Neural progenitor cell (in vitro differentiated cells): ENCODE data around the gene MAD1L1. TPM values are rescaled to one million over a fixed set of nuclear protein-coding genes. Genes with fewer than 3 reads are reported as not detected.

Source experiments
- DNase-seq: peaks from one replicate; pipeline ENCODE4 v3.0.0-alpha.2; 2016; ENCODE audit warnings: low spot score
- H2AFZ ChIP-seq: fragments of 200-600 bp; sonication (generic); replicated peaks from 2 replicates; pipeline ENCODE4 v1.6.1; 2016; ENCODE audit warnings: antibody characterized with exemption
- H3F3A ChIP-seq: fragments of 200-600 bp; sonication (generic); 2 replicates; pipeline ENCODE4 v1.6.1; 2016; ENCODE audit warnings: antibody characterized with exemption, low read depth
- H3K27ac ChIP-seq: fragments of 200-600 bp; sonication (generic); 2 replicates; pipeline ENCODE4 v1.5.1; 2016; ENCODE audit warnings: mild to moderate bottlenecking
- H3K27me3 ChIP-seq: fragments of 200-600 bp; sonication (generic); 2 replicates; pipeline ENCODE4 v1.6.1; 2016; ENCODE audit warnings: mild to moderate bottlenecking, moderate library complexity
- H3K36me3 ChIP-seq: fragments of 200-600 bp; sonication (generic); 2 replicates; pipeline ENCODE4 v1.5.1; 2016
- H3K4me1 ChIP-seq: fragments of 200-600 bp; sonication (generic); 2 replicates; pipeline ENCODE4 v1.6.1; 2016; ENCODE audit warnings: mixed run types
- H3K4me2 ChIP-seq: fragments of 200-600 bp; sonication (generic); 2 replicates; pipeline ENCODE4 v1.6.1; 2016
- H3K4me3 ChIP-seq: fragments of 200-600 bp; sonication (generic); 2 replicates; pipeline ENCODE4 v1.5.1; 2016
- H3K79me2 ChIP-seq: fragments of 200-600 bp; sonication (generic); 2 replicates; pipeline ENCODE4 v1.6.1; 2016; ENCODE audit warnings: low read depth
- H3K9ac ChIP-seq: fragments of 200-600 bp; sonication (generic); 2 replicates; pipeline ENCODE4 v1.6.1; 2016
- H3K9me3 ChIP-seq: fragments of 200-600 bp; sonication (generic); 2 replicates; pipeline ENCODE4 v1.5.1; 2016; ENCODE audit warnings: low read depth
- H4K20me1 ChIP-seq: fragments of 200-600 bp; sonication (generic); 2 replicates; pipeline ENCODE4 v1.6.1; 2016; ENCODE audit warnings: low read depth
- H3K27ac Mint-ChIP-seq: 3 replicates; pipeline ENCODE4 v1.8.0; 2021; ENCODE audit warnings: mixed read lengths
- H3K27me3 Mint-ChIP-seq: 2 replicates; pipeline ENCODE4 v1.8.0; 2022; ENCODE audit warnings: low read depth, mild to moderate bottlenecking, inconsistent platforms, moderate library complexity, mixed read lengths; ENCODE audit not compliant: insufficient read depth
- H3K36me3 Mint-ChIP-seq: 3 replicates; pipeline ENCODE4 v1.8.0; 2021; ENCODE audit warnings: mixed read lengths
- H3K4me1 Mint-ChIP-seq: 3 replicates; pipeline ENCODE4 v1.8.0; 2021; ENCODE audit warnings: mixed read lengths
- H3K4me3 Mint-ChIP-seq: 3 replicates; pipeline ENCODE4 v1.8.0; 2021; ENCODE audit warnings: mild to moderate bottlenecking, moderate library complexity, mixed read lengths
- H3K9me3 Mint-ChIP-seq: 3 replicates; pipeline ENCODE4 v1.8.0; 2020; ENCODE audit warnings: mixed read lengths
- CTCF ChIP-seq: fragments of 200-600 bp; sonication (generic); IDR thresholded peaks from 2 replicates; pipeline ENCODE4 v1.5.1; 2017; ENCODE audit warnings: antibody characterized with exemption, mild to moderate bottlenecking
- EZH2 ChIP-seq: fragments of 200-600 bp; sonication (generic); IDR thresholded peaks from 2 replicates; pipeline ENCODE4 v1.6.1; 2017; ENCODE audit warnings: antibody characterized with exemption, mild to moderate bottlenecking, moderate library complexity
- EZH2phosphoT487 ChIP-seq: fragments of 200-600 bp; sonication (generic); IDR thresholded peaks from 2 replicates; pipeline ENCODE4 v1.6.1; 2017; ENCODE audit warnings: antibody characterized with exemption
- total RNA-seq: library from RNA; depleted of rRNA; stranded (reverse); fragments of >200 nt; gene quantifications from 2 replicates; pipeline ENCODE4 v1.2.3, GENCODE V29; 2015; ENCODE audit warnings: low replicate concordance

MAD1L1 gene
- total RNA-seq, 1 donor from 2014 or later, result 23.7 TPM

GRCh38 chr7:1943326-1943725 is 289.4 kb downstream of the MAD1L1 start:
- peak overlapping the region; percentile 79 for H3K27ac ChIP-seq
- peaks cover 22% of the 10 kb centered on the region for H3K4me1 ChIP-seq
- H3K27me3 ChIP-seq, result no peaks in the 10 kb centered on the region
- H3K4me1 Mint-ChIP-seq, result peaks cover 26% of the 10 kb centered on the region
- no peaks in the 10 kb centered on the region for H3K79me2 ChIP-seq
- H3K9me3 Mint-ChIP-seq, result peaks cover 7% of the 10 kb centered on the region
- H3K4me3 Mint-ChIP-seq, result no peak overlapping the region
- no peaks in the 10 kb centered on the region for H3K9me3 ChIP-seq
- peaks cover 11% of the 10 kb centered on the region for H3F3A ChIP-seq
- no peak overlapping the region for H3K4me3 ChIP-seq
- no peaks in the 10 kb centered on the region for H3K36me3 ChIP-seq
- peaks cover 2% of the 10 kb centered on the region for H3K36me3 Mint-ChIP-seq
- peak overlapping the region; percentile 37 for H3K27ac Mint-ChIP-seq
- no peak for DNase-seq
- peaks cover 5% of the 10 kb centered on the region for H4K20me1 ChIP-seq
- H2AFZ ChIP-seq, result no peak overlapping the region
- TF ChIP-seq CTCF (no peak), EZH2 (no peak), EZH2phosphoT487 (no peak)
- H3K9ac ChIP-seq, result no peak overlapping the region
- H3K4me2 ChIP-seq, result peak overlapping the region; percentile 64
- peaks cover 11% of the 10 kb centered on the region for H3K27me3 Mint-ChIP-seq

GRCh38 chr7:1942941-1943289 is 289.8 kb downstream of the MAD1L1 start:
- no peak overlapping the region for H2AFZ ChIP-seq
- Mint-ChIP-seq H3K4me3 (no peak overlapping the region), H3K27me3 (peaks cover 13% of the 10 kb centered on the region), H3K4me1 (peaks cover 29% of the 10 kb centered on the region), H3K27ac (peak overlapping the region; percentile 37), H3K9me3 (peaks cover 10% of the 10 kb centered on the region), H3K36me3 (peaks cover 5% of the 10 kb centered on the region)
- peak overlapping the region; percentile 64 for H3K4me2 ChIP-seq
- H3K4me3 ChIP-seq, result no peak overlapping the region
- H3K9ac ChIP-seq, result no peak overlapping the region
- no peaks in the 10 kb centered on the region for H3K9me3 ChIP-seq
- DNase-seq, result peak; percentile 63
- no peaks in the 10 kb centered on the region for H3K79me2 ChIP-seq
- H3F3A ChIP-seq, result peaks cover 11% of the 10 kb centered on the region
- no peak for TF ChIP-seq EZH2
- no peak for TF ChIP-seq EZH2phosphoT487
- TF ChIP-seq CTCF, result no peak
- peak overlapping the region; percentile 79 for H3K27ac ChIP-seq
- no peaks in the 10 kb centered on the region for H3K36me3 ChIP-seq
- peaks cover 22% of the 10 kb centered on the region for H3K4me1 ChIP-seq
- no peaks in the 10 kb centered on the region for H3K27me3 ChIP-seq
- peaks cover 5% of the 10 kb centered on the region for H4K20me1 ChIP-seq

GRCh38 chr7:1942243-1942940 is 290.4 kb downstream of the MAD1L1 start:
- H3F3A ChIP-seq, result peaks cover 11% of the 10 kb centered on the region
- no peaks in the 10 kb centered on the region for H3K27me3 ChIP-seq
- no peak overlapping the region for H3K4me3 ChIP-seq
- peak overlapping the region; percentile 79 for H3K27ac ChIP-seq
- H2AFZ ChIP-seq, result no peak overlapping the region
- peaks cover 10% of the 10 kb centered on the region for H3K9me3 Mint-ChIP-seq
- H3K9ac ChIP-seq, result no peak overlapping the region
- no peaks in the 10 kb centered on the region for H3K79me2 ChIP-seq
- DNase-seq, result no peak
- H4K20me1 ChIP-seq, result peaks cover 5% of the 10 kb centered on the region
- peaks cover 13% of the 10 kb centered on the region for H3K27me3 Mint-ChIP-seq
- no peaks in the 10 kb centered on the region for H3K36me3 ChIP-seq
- peaks cover 22% of the 10 kb centered on the region for H3K4me1 ChIP-seq
- no peak for TF ChIP-seq EZH2
- no peak for TF ChIP-seq CTCF
- TF ChIP-seq EZH2phosphoT487, result no peak
- H3K4me3 Mint-ChIP-seq, result no peak overlapping the region
- H3K36me3 Mint-ChIP-seq, result peaks cover 5% of the 10 kb centered on the region
- peak overlapping the region; percentile 37 for H3K27ac Mint-ChIP-seq
- H3K4me1 Mint-ChIP-seq, result peaks cover 29% of the 10 kb centered on the region
- H3K4me2 ChIP-seq, result peak overlapping the region; percentile 64
- no peaks in the 10 kb centered on the region for H3K9me3 ChIP-seq
